Measurements from ENCODE around the gene DRGX.

The DRGX gene

GRCh38 chr10:49395741-49396665, at the start of gene DRGX:
DRGX (minus strand) TSS chr10:49396089; CDS start chr10:49395440, 649 bp downstream.
- no peak for FAIRE-seq

GRCh38 chr10:49444349-49444748, 48.5 kb upstream of the DRGX start:
- FAIRE-seq = no peak

DNA sequence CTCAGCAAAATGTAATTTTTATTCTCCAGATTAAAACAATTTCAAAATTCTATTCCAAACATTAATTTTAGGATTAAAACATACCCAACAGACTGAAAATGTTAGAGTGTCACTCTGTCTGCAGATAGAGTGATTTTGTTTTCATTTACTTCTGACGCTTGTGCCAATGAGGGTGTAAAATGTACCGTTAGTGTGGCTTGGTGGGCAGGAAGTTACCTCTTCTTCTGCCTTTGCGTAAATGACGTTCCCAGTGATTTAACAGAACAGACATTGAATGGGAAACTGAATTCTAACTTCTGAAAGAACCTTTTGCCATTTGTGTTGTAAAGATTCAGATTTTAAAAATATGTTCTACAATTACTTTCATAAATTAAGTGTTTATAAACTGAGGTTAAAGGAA, 47.0 kb upstream of the DRGX start:
- FAIRE-seq = no peak

- no peak for FAIRE-seq
Measured at GRCh38 chr10:49441488-49442476, 45.9 kb upstream of the DRGX start.

DNA sequence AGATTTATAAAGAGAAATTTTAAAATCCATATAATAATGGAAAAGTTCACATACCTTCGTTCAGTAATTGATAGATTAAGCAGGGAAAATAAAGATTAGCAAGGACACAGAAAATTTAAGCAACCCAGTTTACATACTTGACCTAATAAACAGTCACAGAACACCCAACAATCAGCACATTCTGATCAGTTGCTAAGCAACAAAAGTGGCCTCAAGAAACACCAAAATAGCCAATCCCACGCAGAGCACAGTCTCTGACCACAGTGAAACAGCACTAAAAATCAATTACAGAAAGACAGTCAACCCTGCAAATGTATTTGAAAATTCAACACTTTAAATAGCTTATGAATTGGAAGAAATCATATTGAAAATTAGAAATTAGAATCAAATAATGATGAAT, 39.3 kb upstream of the DRGX start:
- no peak for FAIRE-seq

DNA sequence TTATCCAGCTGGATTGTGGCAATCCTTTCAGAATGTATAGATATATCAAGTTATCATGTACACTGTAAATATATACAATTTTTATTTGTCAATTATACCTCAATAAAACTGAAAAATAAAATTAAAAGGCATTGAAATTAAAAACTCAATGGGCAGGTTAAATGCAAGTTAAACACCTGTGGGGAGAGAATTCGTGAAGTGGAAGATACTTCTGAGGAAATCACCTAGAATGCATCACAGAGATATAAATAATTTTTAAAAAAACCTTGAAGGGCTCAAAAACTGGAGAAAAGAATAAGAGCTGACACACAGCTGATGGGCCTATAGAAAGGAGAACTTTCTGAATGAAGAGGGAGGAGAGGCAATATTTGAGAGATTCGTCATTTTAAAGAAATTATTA, 37.2 kb upstream of the DRGX start:
- FAIRE-seq = no peak

- FAIRE-seq = no peak
Measured at GRCh38 chr10:49431426-49431825, 35.5 kb upstream of the DRGX start.

DNA sequence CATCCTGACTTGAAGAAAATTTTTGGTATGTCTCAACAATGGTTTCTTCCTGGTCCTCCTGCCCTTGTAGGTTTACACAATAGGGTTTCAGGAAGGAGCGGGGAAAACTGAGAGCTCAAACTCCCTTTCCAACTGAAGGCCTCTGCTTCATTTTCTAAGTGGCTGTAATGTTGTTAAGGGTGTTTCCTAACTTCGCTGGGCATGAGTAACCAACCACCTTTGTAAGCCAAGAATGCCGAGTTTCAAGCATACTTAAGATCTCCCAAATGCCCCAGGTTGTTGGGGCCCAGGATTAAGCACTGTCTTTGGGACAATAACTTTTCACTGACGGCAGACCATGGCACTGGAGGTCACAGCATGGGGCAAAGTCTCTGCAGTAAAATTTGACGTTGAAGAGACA, 33.6 kb upstream of the DRGX start:
- no peak for FAIRE-seq

- FAIRE-seq = no peak
Measured at GRCh38 chr10:49426490-49427360, 30.8 kb upstream of the DRGX start.

DNA sequence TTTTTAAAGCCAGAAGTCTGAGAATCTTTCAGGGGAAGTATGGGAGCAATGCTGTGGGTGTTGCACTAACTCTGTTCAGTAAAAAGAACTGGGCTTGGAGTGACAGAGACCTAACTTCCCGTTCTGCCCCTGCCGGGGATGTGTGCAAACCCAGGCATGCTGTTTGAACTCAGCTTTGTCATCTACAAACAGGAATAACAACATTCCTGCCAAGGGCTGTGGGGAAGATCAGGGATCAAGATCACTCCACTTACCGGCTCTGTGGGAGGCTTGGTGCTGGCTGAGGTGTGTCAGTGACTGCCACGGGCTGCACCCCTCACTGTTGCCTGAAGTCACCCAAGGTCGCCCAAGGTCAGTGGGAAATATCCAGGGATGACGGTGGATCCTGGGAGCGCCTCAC, 23.1 kb upstream of the DRGX start:
- FAIRE-seq = no peak

GRCh38 chr10:49418328-49418727, 22.4 kb upstream of the DRGX start:
- no peak for FAIRE-seq

DNA sequence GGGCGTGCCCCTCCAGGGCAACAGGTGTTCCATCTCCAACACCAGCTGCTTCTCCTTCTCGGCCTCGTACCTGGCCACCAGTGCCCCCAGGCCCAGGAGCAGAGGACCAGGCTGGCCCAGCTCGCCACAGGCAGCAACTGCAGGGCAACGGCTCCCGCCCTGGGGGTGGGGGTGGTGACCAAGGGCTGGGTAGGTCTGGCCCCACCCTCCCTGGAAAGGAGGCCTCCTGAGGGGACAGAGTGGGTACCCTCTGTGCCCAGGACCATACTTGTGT, 22.1 kb upstream of the DRGX start:
- FAIRE-seq = no peak

- FAIRE-seq = no peak
Measured at GRCh38 chr10:49417311-49418052, 21.6 kb upstream of the DRGX start.

- FAIRE-seq = no peak
Measured at GRCh38 chr10:49415846-49416245, 20.0 kb upstream of the DRGX start.

DNA sequence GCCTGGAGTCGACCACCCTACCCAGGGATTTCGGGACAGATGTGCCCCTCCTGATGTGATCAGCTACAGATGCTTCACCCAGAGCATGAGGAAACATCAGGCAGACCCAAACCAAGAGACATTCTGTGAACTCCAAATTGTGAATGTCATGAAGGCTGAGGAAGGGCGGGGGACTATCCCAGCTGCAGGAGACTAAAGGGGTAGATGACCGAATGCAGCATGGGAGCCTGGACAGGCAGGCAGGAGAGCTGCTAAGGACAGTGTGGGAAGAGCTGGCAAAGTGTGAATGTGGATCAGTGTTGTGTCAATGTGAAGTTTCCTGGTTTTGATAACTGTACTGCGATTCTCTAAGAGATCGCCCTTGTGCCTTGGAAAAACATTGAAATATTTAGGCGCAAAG, 19.2 kb upstream of the DRGX start:
- no peak for FAIRE-seq

DNA sequence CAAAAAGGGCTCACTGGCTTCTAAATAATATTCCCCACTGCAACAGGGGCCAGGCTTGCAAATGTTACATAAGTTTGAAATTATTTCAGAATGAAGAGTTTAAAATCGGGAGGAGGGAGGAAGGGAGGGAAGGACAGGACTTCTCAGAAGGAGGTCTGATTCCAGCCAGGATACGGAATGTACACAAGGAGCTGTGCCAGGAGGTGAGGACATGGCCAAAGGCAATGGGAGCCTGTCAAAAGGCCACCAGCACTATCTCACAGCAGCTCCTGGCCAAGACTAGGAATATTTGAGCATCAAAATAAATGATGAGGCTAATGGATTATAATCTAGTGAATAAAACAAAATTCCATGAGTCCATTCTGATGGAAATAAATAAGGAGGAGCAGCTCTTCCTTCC, 18.6 kb upstream of the DRGX start:
- FAIRE-seq = no peak

- no peak for FAIRE-seq
Measured at GRCh38 chr10:49412571-49412970, 16.7 kb upstream of the DRGX start.

- FAIRE-seq = no peak
Measured at GRCh38 chr10:49410365-49411074, 14.6 kb upstream of the DRGX start.

DNA sequence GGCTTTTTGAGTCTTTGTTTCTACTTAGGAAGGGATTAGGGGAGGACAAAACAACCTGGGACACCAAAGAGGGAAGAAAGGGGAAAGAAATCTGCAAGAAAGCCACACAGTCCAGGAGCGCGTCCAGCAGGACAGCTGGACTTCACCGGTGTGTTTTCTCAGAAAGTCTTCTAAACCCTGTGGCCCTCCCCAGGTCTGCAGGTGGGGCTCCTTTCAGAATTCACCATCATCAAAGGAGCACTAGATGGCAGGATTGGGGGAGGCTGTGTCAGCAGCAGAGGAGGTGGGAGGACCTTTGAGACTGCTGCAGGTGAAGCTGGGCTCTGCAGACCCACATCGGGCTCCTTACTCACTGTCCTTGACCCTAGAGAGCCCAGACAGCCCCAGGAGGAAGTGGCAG, 13.9 kb upstream of the DRGX start:
- FAIRE-seq = no peak

DNA sequence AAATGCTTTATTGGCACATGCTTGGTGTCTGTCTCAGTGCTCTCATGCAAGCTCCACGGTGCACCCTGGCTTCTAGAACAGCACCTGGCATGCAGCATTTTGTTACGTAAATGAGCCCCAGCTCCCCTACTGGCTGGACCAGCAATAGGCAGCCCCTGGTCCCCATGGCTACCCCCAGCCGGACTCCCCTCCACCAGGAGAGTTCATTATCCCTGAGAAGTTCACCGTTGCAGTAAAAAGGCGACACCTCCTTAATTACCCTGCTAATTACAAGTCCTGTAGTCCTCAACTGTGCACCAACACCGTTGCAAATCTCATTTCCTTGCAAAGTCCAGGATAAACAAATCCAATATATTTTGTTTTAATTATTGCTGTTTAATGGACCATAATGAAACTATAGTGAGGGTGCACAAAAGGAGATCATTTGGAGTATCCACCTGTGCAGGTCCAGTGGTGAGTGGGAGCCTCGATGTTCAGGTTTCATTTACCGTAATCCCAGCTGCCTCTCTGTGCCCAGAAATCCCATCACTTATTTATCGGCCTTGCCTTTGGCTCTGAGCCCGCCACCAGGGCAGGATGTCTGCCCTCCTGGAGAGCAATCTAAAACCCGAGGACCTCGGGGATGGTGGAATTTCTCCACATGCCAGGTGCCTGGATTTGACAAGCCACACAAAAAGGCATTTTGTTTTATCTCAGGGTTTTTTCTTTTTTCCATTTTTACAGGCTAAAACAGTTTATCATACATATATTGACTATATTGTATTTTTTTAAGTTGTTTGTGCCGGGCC, 12.8 kb upstream of the DRGX start:
- no peak for FAIRE-seq
